Stimulated activated CD4-positive, alpha-beta T cell treated with anti-CD3 and anti-CD28 coated beads, Interleukin-4, amount 100 ng/mL, for 24 hours (primary cell): ENCODE results near the gene KDM1B.
A peak's percentile ranks its signal among the peaks of the same experiment; 100 is the strongest.

Experiments used
- DNase-seq: peaks from one replicate; pipeline ENCODE4 v3.0.0-alpha.2; 2020

KDM1B gene

GRCh38 chr6:18240230-18240629, 85.0 kb downstream of the KDM1B start:
- no peak for DNase-seq

- DNase-seq = no peak
These were observed 86.2 kb downstream of the KDM1B start for GRCh38 chr6:18241208-18242038.

- DNase-seq = no peak
These were observed 87.0 kb downstream of the KDM1B start for GRCh38 chr6:18242062-18242851.

GRCh38 chr6:18243302-18243893, 88.2 kb downstream of the KDM1B start:
- DNase-seq = no peak

- no peak for DNase-seq
These were observed 89.0 kb downstream of the KDM1B start for GRCh38 chr6:18244251-18244650.

- no peak for DNase-seq
These were observed 89.9 kb downstream of the KDM1B start for GRCh38 chr6:18245079-18245478.

- DNase-seq = peak; percentile 38
These were observed 90.4 kb downstream of the KDM1B start for GRCh38 chr6:18245642-18246041.

GRCh38 chr6:18246205-18246604, 91.0 kb downstream of the KDM1B start:
- no peak for DNase-seq

GRCh38 chr6:18247002-18247401, 91.8 kb downstream of the KDM1B start:
- DNase-seq = no peak

GRCh38 chr6:18248698-18249097, 93.5 kb downstream of the KDM1B start:
- DNase-seq = no peak

- no peak for DNase-seq
These were observed 94.0 kb downstream of the KDM1B start for GRCh38 chr6:18249271-18249670.

- DNase-seq = no peak
These were observed 98.4 kb downstream of the KDM1B start for GRCh38 chr6:18253635-18254034.

GRCh38 chr6:18254793-18255192, 99.6 kb downstream of the KDM1B start:
- DNase-seq = no peak

GRCh38 chr6:18259675-18260447, 104.6 kb downstream of the KDM1B start:
- no peak for DNase-seq

GRCh38 chr6:18260448-18261106, 105.4 kb downstream of the KDM1B start:
- peak; percentile 17 for DNase-seq

- no peak for DNase-seq
These were observed 106.7 kb downstream of the KDM1B start for GRCh38 chr6:18261877-18262276.

- DNase-seq = peak; percentile 63
These were observed 107.6 kb downstream of the KDM1B start for GRCh38 chr6:18262702-18263417.

- DNase-seq = peak; percentile 33
These were observed 108.4 kb downstream of the KDM1B start for GRCh38 chr6:18263418-18264218.

- DNase-seq = peak; percentile 84
These were observed 109.1 kb downstream of the KDM1B start, which contains the start of gene DEK for GRCh38 chr6:18264219-18264922. Gene DEK, minus strand, starts transcription at chr6:18264530. Its CDS starts 543 bp downstream, at chr6:18263987.

GRCh38 chr6:18264923-18265377, 109.7 kb downstream of the KDM1B start:
- no peak for DNase-seq
